PC-9 (cell line): ENCODE measurements around the gene DYNC1H1. TPM values are rescaled to one million over a fixed set of nuclear protein-coding genes. Genes with fewer than 3 reads are reported as not detected.
A peak's percentile ranks its signal among the peaks of the same experiment; 100 is the strongest.

Experiments
- Bru-seq: library from RNA; stranded (reverse); fragments of 400-500 nt; gene quantifications from one replicate; lab custom pipeline; 2021; lab: Mats Ljungman, UMichigan
- BruChase-seq, 2 experiments: library from RNA; stranded (reverse); fragments of 400-500 nt; gene quantifications; one replicate each; lab custom pipeline; 2021; lab: Mats Ljungman, UMichigan
- BruUV-seq: library from RNA; stranded (reverse); fragments of 400-500 nt; replicated peaks from 2 replicates; lab custom pipeline; 2021; lab: Mats Ljungman, UMichigan
- CTCF ChIA-PET: fragments of 300-600 bp; sonication (Branson Sonifier 250); formaldehyde crosslinking; loops from one replicate; lab custom pipeline; 2022; ENCODE audit warnings: antibody characterized with exemption; lab: Charles Lee
- POLR2A ChIA-PET: fragments of 300-600 bp; sonication (Branson Sonifier 250); formaldehyde crosslinking; loops from one replicate; lab custom pipeline; 2022; ENCODE audit warnings: antibody characterized with exemption; ENCODE audit not compliant: unreplicated experiment; lab: Charles Lee
- DNase-seq, 2 experiments: peaks; one replicate each; pipeline versions ENCODE4 v3.0.0 to v3.0.0-alpha.2; 2015 to 2022; ENCODE audit warnings: mixed read lengths in 1 of 2
- H2AFZ ChIP-seq: fragments of 200-600 bp; sonication (generic); 2 replicates; pipeline ENCODE4 v1.8.1; 2017; ENCODE audit warnings: antibody characterized with exemption
- H3F3A ChIP-seq: fragments of 200-600 bp; sonication (generic); 2 replicates; pipeline ENCODE4 v1.8.1; 2017; ENCODE audit warnings: antibody characterized with exemption, mild to moderate bottlenecking, low read depth; ENCODE audit not compliant: insufficient read depth
- H3K27ac ChIP-seq: fragments of 200-600 bp; sonication (generic); 2 replicates; pipeline ENCODE4 v1.6.1; 2016; ENCODE audit warnings: mixed run types
- H3K27me3 ChIP-seq: fragments of 200-600 bp; sonication (generic); 2 replicates; pipeline ENCODE4 v1.6.1; 2016; ENCODE audit warnings: low read depth, mixed run types; ENCODE audit not compliant: insufficient read depth
- H3K36me3 ChIP-seq: fragments of 200-600 bp; sonication (generic); 2 replicates; pipeline ENCODE4 v1.6.1; 2016; ENCODE audit warnings: low read depth, mixed run types
- H3K4me1 ChIP-seq: fragments of 200-600 bp; sonication (generic); replicated peaks from 2 replicates; pipeline ENCODE4 v1.6.1; 2016; ENCODE audit warnings: mixed run types; ENCODE audit not compliant: insufficient read depth
- H3K4me2 ChIP-seq: fragments of 200-600 bp; sonication (generic); 2 replicates; pipeline ENCODE4 v1.6.1; 2017; ENCODE audit warnings: mixed run types
- H3K4me3 ChIP-seq: fragments of 200-600 bp; sonication (generic); 2 replicates; pipeline ENCODE4 v1.6.1; 2016; ENCODE audit warnings: mixed run types
- H3K79me2 ChIP-seq: fragments of 200-600 bp; sonication (generic); 2 replicates; pipeline ENCODE4 v1.6.1; 2017; ENCODE audit warnings: low read depth, mixed run types
- H3K9me2 ChIP-seq: fragments of 200-600 bp; sonication (generic); 2 replicates; pipeline ENCODE4 v1.8.1; 2017; ENCODE audit warnings: mild to moderate bottlenecking; ENCODE audit not compliant: insufficient read depth
- H3K9me3 ChIP-seq: fragments of 200-600 bp; sonication (generic); 2 replicates; pipeline ENCODE4 v1.8.1; 2016; ENCODE audit warnings: low read depth; ENCODE audit not compliant: insufficient read depth
- H4K20me1 ChIP-seq: fragments of 200-600 bp; sonication (generic); 2 replicates; pipeline ENCODE4 v1.8.1; 2017; ENCODE audit not compliant: insufficient read depth
- EZH2 ChIP-seq: fragments of 200-600 bp; sonication (generic); IDR thresholded peaks from 2 replicates; pipeline ENCODE4 v1.8.0; 2017; ENCODE audit warnings: antibody characterized with exemption, low read depth
- intact Hi-C: fragments of 100-400 bp; cut with micrococcal nuclease; formaldehyde crosslinking; loops from one replicate; pipeline ENCODE4 v1.10.0; 2022; ENCODE audit not compliant: unreplicated experiment
- long read RNA-seq: library from polyadenylated mRNA; stranded (forward); transcript quantifications from one replicate; pipeline ENCODE4 v2.0.0, GENCODE V29; 2022
- total RNA-seq: library from RNA; stranded (reverse); gene quantifications from 2 replicates; pipeline ENCODE4 v1.2.3, GENCODE V29; 2021
- TF ChIP-seq, protein P1 (sequence below): fragments of 200-600 bp; sonication (generic); conservative IDR thresholded peaks from 2 replicates; pipeline ENCODE4 v1.6.1; 2017; ENCODE audit warnings: mixed run types, antibody characterized with exemption, mild to moderate bottlenecking, moderate library complexity

Gene DYNC1H1
- 1,203 and 1,268 TPM in 2 replicates for total RNA-seq
- percentile 96 among the genes with signal in this experiment for Bru-seq, nascent RNA
- percentile 98 among the genes with signal in this experiment for BruChase-seq, experiment 1, labeled RNA remaining after a 2-hour chase
- percentile 99 among the genes with signal in this experiment for BruChase-seq, experiment 2, labeled RNA remaining after a 6-hour chase
- long read RNA-seq, full-length matches to known transcripts, result 17 of 216 reads
- long read RNA-seq, partial matches to known transcripts, result 179 of 216 reads
- long read RNA-seq, other reads (novel, unspliced or antisense), result 20 of 216 reads

DNA sequence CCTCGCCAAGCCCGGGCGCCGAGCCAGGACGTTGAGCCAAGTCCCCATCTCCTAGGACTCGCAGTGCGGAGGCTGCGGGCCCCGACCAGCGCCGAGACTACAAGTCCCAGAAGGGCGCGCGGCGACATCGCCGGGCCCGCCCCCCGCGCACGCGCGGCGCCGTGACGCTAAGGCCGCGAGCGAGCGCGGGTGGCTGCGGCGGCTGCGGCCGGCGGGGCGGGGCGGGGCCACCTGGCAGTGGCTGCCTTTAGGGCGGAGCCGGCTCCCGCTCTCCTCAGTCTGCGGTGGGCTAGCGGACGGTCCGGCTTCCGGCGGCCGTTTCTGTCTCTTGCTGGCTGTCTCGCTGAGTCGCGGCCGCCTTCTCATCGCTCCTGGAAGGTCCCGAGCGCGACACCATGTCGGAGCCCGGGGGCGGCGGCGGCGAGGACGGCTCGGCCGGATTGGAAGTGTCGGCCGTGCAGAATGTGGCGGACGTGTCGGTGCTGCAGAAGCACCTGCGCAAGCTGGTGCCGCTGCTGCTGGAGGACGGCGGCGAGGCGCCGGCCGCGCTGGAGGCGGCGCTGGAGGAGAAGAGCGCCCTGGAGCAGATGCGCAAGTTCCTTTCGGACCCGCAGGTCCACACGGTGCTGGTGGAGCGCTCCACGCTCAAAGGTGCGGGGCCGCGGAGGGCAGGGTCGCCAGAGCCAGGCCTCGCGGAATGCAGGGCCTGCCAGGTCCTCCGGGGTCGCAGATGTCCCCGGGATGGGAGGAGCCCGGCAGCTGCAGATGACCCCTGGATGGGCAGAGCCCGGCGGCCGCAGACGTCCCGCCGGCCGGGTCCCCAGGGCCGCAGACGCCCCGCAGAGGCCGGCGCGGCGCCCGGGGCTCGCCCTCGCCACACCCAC, at the start of gene DYNC1H1:
Gene DYNC1H1, plus strand, starts transcription at position 277 of the 884 bp plus-strand sequence. Its CDS starts 119 bp downstream, at position 396.
- H4K20me1 ChIP-seq, result no peaks in the 10 kb centered on the region
- H3K27ac ChIP-seq, result peak within 1 kb of the TSS; percentile 75
- ChIA-PET CTCF (no interaction called here), POLR2A (interaction anchor here (0.7 to 1.3 kb wide), 3 partner anchors 16 to 86 kb away, joined by 3 to 7 read pairs (median 4); no protein-coding TSS in a partner anchor)
- TF ChIP-seq, protein P1, sequence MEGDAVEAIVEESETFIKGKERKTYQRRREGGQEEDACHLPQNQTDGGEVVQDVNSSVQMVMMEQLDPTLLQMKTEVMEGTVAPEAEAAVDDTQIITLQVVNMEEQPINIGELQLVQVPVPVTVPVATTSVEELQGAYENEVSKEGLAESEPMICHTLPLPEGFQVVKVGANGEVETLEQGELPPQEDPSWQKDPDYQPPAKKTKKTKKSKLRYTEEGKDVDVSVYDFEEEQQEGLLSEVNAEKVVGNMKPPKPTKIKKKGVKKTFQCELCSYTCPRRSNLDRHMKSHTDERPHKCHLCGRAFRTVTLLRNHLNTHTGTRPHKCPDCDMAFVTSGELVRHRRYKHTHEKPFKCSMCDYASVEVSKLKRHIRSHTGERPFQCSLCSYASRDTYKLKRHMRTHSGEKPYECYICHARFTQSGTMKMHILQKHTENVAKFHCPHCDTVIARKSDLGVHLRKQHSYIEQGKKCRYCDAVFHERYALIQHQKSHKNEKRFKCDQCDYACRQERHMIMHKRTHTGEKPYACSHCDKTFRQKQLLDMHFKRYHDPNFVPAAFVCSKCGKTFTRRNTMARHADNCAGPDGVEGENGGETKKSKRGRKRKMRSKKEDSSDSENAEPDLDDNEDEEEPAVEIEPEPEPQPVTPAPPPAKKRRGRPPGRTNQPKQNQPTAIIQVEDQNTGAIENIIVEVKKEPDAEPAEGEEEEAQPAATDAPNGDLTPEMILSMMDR, result no peak; the same call in 1 of the 2 replicates
- no peak for TF ChIP-seq EZH2
- H3K79me2 ChIP-seq, result peaks cover 55% of the 10 kb centered on the region
- H3K9me3 ChIP-seq, result no peaks in the 10 kb centered on the region
- H3K27me3 ChIP-seq, result no peaks in the 10 kb centered on the region
- peak; percentile 83 to 99 for DNase-seq
- H3K4me3 ChIP-seq, result peak within 1 kb of the TSS; percentile 76
- peak within 1 kb of the TSS; percentile 85 for H3K4me2 ChIP-seq
- BruUV-seq, result TSS peak; percentile 29
- H3K4me1 ChIP-seq, result peaks cover 59% of the 10 kb centered on the region
- peak within 1 kb of the TSS; percentile 82 for H2AFZ ChIP-seq
- H3F3A ChIP-seq, result peaks cover 37% of the 10 kb centered on the region
- peaks cover 18% of the 10 kb centered on the region for H3K36me3 ChIP-seq
- no peaks in the 10 kb centered on the region for H3K9me2 ChIP-seq
- intact Hi-C loops, result loop anchor here (1.0 to 10.0 kb wide), 6 partner anchors 8 to 550 kb away; no protein-coding TSS in a partner anchor

DNA sequence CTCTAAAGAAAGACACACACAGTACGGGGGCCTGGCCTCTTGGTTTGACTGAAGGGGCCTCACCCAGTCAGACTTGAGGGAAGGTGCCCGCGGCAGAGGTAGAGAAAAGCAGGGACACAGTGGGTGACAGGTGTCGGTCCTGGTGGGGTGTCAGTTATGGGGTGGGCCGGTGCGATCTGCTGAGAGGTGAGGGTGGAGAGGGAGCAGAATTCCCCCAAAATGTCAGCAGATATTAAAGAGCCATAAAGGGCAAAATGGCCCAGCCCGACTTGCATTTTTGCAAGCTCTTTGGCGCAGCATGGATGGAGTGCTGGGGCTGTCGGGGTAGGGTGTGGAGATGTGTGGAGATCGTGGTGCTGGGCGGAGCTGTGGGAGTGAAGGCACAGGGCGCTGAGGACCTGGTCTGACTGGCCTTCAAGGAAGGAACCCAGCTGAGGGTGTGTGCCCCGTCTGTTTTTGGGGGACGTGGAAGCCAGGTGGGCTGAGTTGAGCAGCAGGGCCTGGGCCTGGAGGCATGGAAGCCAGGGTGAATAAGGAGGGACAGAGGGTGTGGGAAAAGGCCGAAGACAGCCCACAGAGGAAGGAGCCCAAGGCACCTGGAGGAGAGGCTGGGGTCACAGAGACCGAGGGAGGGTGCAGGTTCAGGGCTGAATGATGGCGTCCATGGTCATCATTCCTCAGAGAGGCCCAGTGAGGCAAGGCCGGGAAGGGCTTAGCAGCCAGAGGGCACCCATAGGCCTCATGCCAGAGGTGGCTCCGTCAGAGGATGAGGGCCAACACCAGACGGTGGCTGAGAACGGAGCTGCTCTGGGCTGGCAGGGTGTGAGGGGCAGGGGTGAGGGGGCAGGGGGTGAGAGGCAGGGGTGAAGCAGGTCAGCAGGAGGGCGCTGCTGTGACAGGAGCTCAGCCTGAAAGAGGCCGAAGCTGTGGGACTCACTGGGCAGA, 48.2 kb upstream of the DYNC1H1 start:
- H3K9me2 ChIP-seq, result no peaks in the 10 kb centered on the region
- H3K36me3 ChIP-seq, result peaks cover 19% of the 10 kb centered on the region; the same call in 1 of the 2 replicates
- intact Hi-C loops, result no loop called here
- H3K27ac ChIP-seq, result no peak overlapping the region
- H4K20me1 ChIP-seq, result no peaks in the 10 kb centered on the region
- BruUV-seq, result no TSS peak
- H3K4me2 ChIP-seq, result no peak overlapping the region
- H3K4me3 ChIP-seq, result no peak overlapping the region
- H2AFZ ChIP-seq, result no peak overlapping the region
- H3K27me3 ChIP-seq, result no peaks in the 10 kb centered on the region
- H3K79me2 ChIP-seq, result no peaks in the 10 kb centered on the region
- H3K9me3 ChIP-seq, result no peaks in the 10 kb centered on the region
- no peaks in the 10 kb centered on the region for H3K4me1 ChIP-seq
- POLR2A ChIA-PET, result no interaction called here
- DNase-seq, result no peak
- CTCF ChIA-PET, result no interaction called here
- TF ChIP-seq EZH2, result no peak
- TF ChIP-seq, protein P1, result no peak
- peaks cover 25% of the 10 kb centered on the region for H3F3A ChIP-seq
